HG02678 (cell line): ENCODE results near the gene NMNAT3.

Experiments used
- ATAC-seq: cut with Tn5 transposase; IDR thresholded peaks from one replicate; pipeline ENCODE4 v1.9.1; 2021; ENCODE audit warnings: mild to moderate bottlenecking, moderate library complexity; ENCODE audit not compliant: unreplicated experiment

Gene NMNAT3

GRCh38 chr3:139677388-139678155, at the start of gene NMNAT3:
Gene NMNAT3, minus strand, starts transcription at chr3:139677972. Its CDS starts 50,248 bp downstream, at chr3:139627724.
- peak; percentile 97 for ATAC-seq

GRCh38 chr3:139721370-139721769, 43.6 kb upstream of the NMNAT3 start:
- no peak for ATAC-seq

GRCh38 chr3:139718415-139718814, 40.6 kb upstream of the NMNAT3 start:
- ATAC-seq = no peak

GRCh38 chr3:139716908-139717485, 39.2 kb upstream of the NMNAT3 start:
- no peak for ATAC-seq

- no peak for ATAC-seq
These were observed 38.1 kb upstream of the NMNAT3 start for GRCh38 chr3:139715743-139716360.

- no peak for ATAC-seq
These were observed 37.4 kb upstream of the NMNAT3 start for GRCh38 chr3:139715166-139715565.

GRCh38 chr3:139710212-139710611, 32.4 kb upstream of the NMNAT3 start:
- no peak for ATAC-seq

- ATAC-seq = no peak
These were observed 27.9 kb upstream of the NMNAT3 start for GRCh38 chr3:139705631-139706030.

GRCh38 chr3:139696314-139696604, 18.5 kb upstream of the NMNAT3 start:
- ATAC-seq = no peak

GRCh38 chr3:139695426-139696313, 17.9 kb upstream of the NMNAT3 start:
- no peak for ATAC-seq

- no peak for ATAC-seq
These were observed 17.2 kb upstream of the NMNAT3 start for GRCh38 chr3:139695007-139695406.

- ATAC-seq = no peak
These were observed 16.8 kb upstream of the NMNAT3 start for GRCh38 chr3:139694542-139694941.

GRCh38 chr3:139691619-139692018, 13.8 kb upstream of the NMNAT3 start:
- ATAC-seq = no peak

GRCh38 chr3:139689708-139690228, 12.0 kb upstream of the NMNAT3 start:
- no peak for ATAC-seq

GRCh38 chr3:139689122-139689521, 11.3 kb upstream of the NMNAT3 start:
- no peak for ATAC-seq

- no peak for ATAC-seq
These were observed 9.7 kb upstream of the NMNAT3 start for GRCh38 chr3:139687431-139687830.

GRCh38 chr3:139686624-139687023, 8.9 kb upstream of the NMNAT3 start:
- no peak for ATAC-seq

- no peak for ATAC-seq
These were observed 8.4 kb upstream of the NMNAT3 start for GRCh38 chr3:139686206-139686605.

GRCh38 chr3:139679220-139679775, 1.5 kb upstream of the NMNAT3 start:
- no peak for ATAC-seq

GRCh38 chr3:139676632-139677387, 962 bp downstream of the NMNAT3 start:
- no peak for ATAC-seq
